NCI-H446 treated with DMSO at 0.1 percent for 48 hours (cell line): ENCODE measurements around the gene LY6G6D.

Experiments used
- DNase-seq: peaks from one replicate; lab custom pipeline; 2025; lab: John Stamatoyannopoulos, UW

Gene LY6G6D

GRCh38 chr6:31719001-31719400 is 3.9 kb downstream of the LY6G6D start:
- DNase-seq, result no peak

GRCh38 chr6:31720196-31720770 is 5.1 kb downstream of the LY6G6D start:
- DNase-seq, result no peak

GRCh38 chr6:31721351-31722020 is 6.3 kb downstream of the LY6G6D start, which contains the start of gene LY6G6C:
Gene LY6G6C (minus strand): TSS chr6:31721746. CDS start chr6:31721679, 67 bp downstream.
- DNase-seq, result no peak

- no peak for DNase-seq
Observed at GRCh38 chr6:31722173-31722572, 7.0 kb downstream of the LY6G6D start.

- no peak for DNase-seq
Observed at GRCh38 chr6:31723245-31723979, 8.3 kb downstream of the LY6G6D start, which contains the start of gene MPIG6B. Gene MPIG6B (plus strand): TSS chr6:31723373. CDS start chr6:31723384, 11 bp downstream.

- no peak for DNase-seq
Observed at GRCh38 chr6:31723980-31724691, 9.0 kb downstream of the LY6G6D start.

- DNase-seq, result no peak
Observed at GRCh38 chr6:31725502-31726350, 10.6 kb downstream of the LY6G6D start.

GRCh38 chr6:31727034-31727716 is 12.0 kb downstream of the LY6G6D start:
- DNase-seq, result no peak

- no peak for DNase-seq
Observed at GRCh38 chr6:31727717-31728671, 12.8 kb downstream of the LY6G6D start.

- no peak for DNase-seq
Observed at GRCh38 chr6:31728767-31729514, 13.8 kb downstream of the LY6G6D start, which contains the start of gene DDAH2. Gene DDAH2 (minus strand): TSS chr6:31729299. CDS start chr6:31729161, 138 bp downstream.

- DNase-seq, result no peak
Observed at GRCh38 chr6:31729515-31729978, 14.4 kb downstream of the LY6G6D start.

- DNase-seq, result peak; percentile 37
Observed at GRCh38 chr6:31729979-31730630, 15.0 kb downstream of the LY6G6D start.

- DNase-seq, result no peak
Observed at GRCh38 chr6:31730631-31731086, 15.5 kb downstream of the LY6G6D start.

- DNase-seq, result no peak
Observed at GRCh38 chr6:31732029-31732428, 16.9 kb downstream of the LY6G6D start.

- DNase-seq, result no peak
Observed at GRCh38 chr6:31733734-31734133, 18.6 kb downstream of the LY6G6D start.

GRCh38 chr6:31734247-31734820 is 19.2 kb downstream of the LY6G6D start:
- no peak for DNase-seq

GRCh38 chr6:31734821-31735406 is 19.8 kb downstream of the LY6G6D start:
- DNase-seq, result no peak
